ENCODE results near the gene CRP.

- TF ChIP-seq CTCF (IDR thresholded peaks at IDR 0.05) (no peak), EP300 (IDR thresholded peaks at IDR 0.05) (no peak)
Observed at GRCh38 chr1:159756397-159756796, 42.0 kb upstream of the CRP start.
